Measurements from ENCODE around the gene TGFBR3.

DNA sequence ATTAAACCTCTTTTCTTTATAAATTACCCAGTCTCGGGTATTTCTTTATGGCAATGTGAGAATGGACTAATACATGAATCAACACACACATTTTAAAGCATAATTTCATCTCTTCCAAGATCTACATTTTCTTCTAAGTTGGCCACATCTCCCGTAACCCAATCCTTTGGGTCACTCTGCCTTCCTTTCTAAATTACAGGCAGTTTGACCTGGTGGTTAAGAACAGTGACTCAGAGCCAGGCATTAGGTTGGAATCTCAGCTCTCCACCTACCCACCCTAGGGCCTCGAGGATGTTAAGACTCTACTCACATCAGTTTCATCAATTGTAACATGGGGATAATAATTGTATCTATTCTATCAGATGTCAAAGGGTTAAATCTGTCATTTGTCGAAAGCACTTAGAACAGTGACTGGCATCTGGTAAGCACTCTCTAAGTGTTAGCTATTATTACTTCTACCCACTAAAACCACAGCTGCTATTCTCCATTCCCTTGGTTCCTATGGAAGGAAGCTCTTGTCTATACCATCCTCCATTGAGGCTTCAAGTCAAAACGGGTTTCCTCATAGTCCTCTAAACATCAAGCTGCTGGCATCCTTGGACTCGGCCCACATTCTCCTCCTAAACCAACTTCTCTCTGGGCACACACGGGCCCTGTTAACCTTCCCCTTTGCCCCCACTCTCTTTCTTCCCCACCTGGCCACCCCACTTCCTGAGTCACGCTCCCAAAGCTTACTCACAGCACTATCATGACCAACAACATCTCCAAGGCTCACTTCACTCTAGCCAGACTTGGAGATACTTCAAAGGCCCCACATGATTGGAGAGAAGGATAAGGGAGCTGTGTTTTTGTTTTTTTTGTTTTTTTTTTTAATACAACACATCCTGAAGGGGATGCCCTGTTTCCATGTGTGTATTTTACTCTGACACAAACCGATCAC is 116.9 kb downstream of the TGFBR3 start:
- TF ChIP-seq, protein P1, sequence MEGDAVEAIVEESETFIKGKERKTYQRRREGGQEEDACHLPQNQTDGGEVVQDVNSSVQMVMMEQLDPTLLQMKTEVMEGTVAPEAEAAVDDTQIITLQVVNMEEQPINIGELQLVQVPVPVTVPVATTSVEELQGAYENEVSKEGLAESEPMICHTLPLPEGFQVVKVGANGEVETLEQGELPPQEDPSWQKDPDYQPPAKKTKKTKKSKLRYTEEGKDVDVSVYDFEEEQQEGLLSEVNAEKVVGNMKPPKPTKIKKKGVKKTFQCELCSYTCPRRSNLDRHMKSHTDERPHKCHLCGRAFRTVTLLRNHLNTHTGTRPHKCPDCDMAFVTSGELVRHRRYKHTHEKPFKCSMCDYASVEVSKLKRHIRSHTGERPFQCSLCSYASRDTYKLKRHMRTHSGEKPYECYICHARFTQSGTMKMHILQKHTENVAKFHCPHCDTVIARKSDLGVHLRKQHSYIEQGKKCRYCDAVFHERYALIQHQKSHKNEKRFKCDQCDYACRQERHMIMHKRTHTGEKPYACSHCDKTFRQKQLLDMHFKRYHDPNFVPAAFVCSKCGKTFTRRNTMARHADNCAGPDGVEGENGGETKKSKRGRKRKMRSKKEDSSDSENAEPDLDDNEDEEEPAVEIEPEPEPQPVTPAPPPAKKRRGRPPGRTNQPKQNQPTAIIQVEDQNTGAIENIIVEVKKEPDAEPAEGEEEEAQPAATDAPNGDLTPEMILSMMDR (IDR thresholded peaks at IDR 0.05; ENCODE audit: insufficient read depth, low read length, poor library complexity, severe bottlenecking) = no peak
- TF ChIP-seq EZH2phosphoT487 (conservative IDR thresholded peaks at IDR 0.05; ENCODE audit: low read length) = no peak
